ENCODE measurements around the gene MAGEB17. TPM values are rescaled to one million over a fixed set of nuclear protein-coding genes. Genes with fewer than 3 reads are reported as not detected.
A peak's percentile ranks its signal among the peaks of the same experiment; 100 is the strongest.
"Not testable (repeated sequence)": the region's sequence is repeated elsewhere in the genome, so short reads cannot be mapped to it uniquely, and the experiment has no call there.

Gene MAGEB17, protein sequence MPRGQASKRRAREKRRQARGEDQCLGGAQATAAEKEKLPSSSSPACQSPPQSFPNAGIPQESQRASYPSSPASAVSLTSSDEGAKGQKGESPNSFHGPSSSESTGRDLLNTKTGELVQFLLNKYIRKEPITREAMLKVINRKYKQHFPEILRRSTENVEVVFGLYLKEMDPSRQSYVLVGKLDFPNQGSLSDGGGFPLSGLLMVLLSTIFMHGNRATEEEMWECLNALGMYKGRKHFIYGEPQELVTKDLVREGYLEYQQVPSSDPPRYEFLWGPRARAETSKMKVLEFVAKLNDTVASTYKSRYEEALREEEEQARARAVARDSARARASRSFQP
- 0.55 TPM for polyA plus RNA-seq (2013, experiment 1 of 2; ENCODE audit: insufficient read length)
- polyA plus RNA-seq (2013, experiment 2 of 2; ENCODE audit: insufficient read length): 0.51 TPM

DNA sequence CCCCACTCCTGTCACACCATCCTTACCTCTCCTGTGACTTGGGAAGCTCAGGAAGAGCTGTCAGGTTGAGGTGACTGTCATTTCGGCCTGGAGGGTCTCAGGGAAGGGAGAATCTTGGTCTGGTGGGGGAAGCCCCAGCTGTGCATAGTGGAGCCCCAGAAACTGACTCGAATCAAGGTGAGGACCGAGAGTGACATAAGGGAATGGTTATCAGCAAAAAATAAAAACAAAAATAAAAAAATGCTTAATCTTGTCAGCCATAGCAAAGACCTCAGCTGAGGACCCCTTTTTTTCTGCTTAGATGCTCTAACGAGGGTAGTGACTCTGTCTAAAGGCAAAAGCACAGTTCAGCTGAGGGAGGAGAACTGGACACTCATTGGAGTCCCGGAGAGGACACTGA, at the start of gene MAGEB17:
TSS of gene MAGEB17 (plus strand) at position 301 of the 400 bp plus-strand sequence. CDS start 2,902 bp downstream, outside the sequence.
- DNase-seq: no peak

DNA sequence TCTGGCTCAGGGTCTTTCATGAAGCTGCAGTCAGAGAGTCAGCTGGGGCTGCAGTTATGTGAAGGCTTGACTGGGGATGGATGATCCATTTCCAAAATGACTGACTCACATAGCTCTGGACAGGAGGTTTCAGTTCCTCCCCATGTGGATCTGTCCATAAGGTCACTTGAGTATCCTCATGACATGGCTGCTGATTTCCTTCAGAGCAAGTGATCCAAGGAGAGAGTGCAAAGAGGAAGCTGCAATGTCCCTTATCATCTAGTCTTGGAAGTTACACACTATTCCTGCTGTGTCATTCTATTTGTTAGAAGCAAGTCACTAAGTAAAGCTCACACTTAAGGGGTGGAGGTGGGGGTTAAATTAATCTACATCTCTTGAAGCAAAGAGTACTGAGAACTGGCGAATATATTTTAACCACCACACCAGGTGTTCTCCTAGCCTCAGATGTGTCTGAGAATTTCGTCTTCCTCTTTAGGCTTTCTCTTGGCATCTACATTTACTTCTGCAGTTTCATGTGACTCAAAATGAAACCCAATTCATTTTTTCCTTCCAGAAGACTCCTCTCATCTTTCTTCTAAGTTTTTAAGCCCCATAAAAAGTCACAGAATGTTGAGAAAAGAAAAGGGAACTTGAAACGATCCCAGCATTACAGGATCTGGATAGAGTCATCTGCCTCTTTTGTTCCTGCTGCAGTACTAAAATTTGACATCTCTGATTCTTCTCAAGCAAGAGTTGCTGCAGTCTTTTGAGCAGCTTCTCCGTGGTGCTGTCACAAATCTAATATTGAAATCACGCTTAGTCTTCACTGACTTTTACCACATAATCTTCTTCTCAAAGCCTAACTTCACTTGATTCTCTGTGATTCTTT, 47.7 kb upstream of the MAGEB17 start:
- no peak for DNase-seq

DNA sequence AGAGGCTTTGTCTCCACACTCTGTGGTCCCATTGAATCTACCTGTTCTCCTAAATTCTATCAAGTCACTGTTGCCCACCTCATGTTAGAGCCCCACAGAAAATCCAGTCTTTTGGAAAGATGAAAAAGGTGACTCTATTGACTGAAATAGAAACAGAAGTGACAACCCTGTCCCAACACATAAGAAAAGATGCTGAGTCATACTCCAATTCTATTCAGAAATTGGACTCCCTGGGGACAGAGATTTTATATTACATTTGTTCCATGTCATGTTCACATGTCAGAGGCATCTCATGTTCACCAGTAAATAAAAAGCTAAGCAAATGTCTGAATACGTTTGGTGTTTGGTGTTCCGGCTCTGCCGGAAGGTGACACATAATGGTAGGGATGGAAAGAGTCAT, 46.9 kb upstream of the MAGEB17 start:
- no peak for DNase-seq

DNA sequence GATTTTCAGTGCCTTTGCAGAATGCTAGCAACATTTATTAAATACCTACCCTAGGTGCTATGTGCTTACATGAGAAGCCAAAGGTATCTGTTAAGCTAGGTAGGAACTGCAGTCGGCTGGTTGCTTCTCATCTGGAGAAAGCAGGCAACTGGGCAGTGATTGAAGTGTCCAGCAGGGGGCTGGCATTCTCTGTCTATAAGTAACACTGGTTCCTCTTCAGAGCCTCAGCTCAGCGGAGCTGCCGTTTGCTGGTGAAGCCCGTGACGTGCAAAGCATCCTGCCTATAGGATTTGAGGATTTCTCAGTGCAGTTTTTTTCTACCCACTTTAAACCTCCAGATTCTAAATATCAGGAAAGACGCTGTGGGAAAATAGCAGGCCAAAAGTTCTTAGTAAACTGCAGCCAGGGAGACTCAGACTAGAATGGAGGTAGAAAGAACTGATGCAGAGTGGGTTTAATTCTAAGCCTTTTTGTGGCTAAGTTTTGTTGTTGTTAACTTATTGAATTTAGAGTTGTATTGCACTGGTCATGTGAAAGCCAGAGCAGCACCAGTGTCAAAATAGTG, 44.0 kb upstream of the MAGEB17 start, which contains the start of gene GRPR:
TSS of gene GRPR (plus strand) at position 344 of the 565 bp plus-strand sequence. CDS start 389 bp downstream, outside the sequence.
- DNase-seq: peak; percentile 89

DNA sequence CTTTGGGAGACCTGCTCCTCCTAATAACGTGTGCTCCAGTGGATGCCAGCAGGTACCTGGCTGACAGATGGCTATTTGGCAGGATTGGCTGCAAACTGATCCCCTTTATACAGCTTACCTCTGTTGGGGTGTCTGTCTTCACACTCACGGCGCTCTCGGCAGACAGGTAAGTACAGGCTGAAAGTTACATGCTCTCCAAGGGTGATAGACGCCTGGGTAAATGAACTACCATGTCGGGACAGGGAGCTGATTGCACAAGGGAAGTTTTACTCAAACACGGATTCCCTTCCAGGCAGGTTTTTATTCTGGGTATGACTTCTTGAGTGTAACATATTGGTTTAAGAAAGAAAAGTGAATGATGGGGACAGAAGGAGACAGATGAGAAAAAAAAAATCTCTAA, 43.1 kb upstream of the MAGEB17 start:
- DNase-seq: no peak

DNA sequence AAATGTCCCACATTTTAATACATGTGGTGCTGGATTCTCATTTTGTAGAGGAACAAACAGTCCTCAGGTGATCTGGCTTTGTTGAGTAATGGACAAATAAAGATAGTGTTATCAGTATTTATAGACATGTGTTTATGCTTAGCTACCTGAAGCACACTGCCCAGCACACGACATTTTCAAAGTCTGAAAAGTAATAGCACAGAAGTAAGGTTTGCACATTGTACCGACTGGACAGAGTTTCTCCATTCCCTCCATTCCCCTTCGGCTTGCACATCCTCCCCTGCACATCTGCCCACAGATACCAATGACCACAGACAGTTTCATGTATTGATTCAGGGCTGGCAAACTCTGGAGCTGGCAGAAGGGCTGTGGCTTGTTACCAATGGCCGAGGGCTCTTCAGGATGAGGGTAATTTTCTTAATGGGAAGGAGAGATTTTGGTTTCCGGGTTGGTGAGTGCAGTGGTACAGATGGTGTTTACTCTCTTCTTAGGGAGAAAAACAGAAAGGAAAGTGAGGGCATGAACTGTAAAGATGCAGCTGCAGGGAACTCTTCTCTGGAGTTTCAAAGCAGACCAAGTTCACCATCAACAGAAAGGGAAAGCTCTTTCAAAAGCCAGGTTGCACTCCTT, 41.6 kb upstream of the MAGEB17 start:
- no peak for DNase-seq

DNA sequence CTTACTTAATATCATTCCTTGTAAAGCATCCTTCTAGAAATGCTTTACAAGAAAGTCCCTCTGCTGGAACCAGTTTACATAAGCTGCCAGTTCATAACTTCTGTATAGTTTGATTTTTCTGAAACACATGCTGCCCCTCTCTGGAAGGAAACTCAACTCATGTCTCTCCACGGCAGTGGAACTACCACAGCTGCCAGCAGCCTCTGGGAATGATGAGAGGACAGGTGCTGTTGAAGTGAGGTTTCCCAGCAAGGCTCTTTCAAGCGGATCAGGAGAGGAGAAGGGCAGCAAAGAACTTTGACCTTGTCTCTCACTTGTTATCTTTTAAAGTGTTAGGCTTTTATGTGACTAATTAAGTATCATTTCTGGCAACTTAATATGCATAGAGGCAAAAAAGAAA, 36.6 kb upstream of the MAGEB17 start:
- DNase-seq: no peak

DNA sequence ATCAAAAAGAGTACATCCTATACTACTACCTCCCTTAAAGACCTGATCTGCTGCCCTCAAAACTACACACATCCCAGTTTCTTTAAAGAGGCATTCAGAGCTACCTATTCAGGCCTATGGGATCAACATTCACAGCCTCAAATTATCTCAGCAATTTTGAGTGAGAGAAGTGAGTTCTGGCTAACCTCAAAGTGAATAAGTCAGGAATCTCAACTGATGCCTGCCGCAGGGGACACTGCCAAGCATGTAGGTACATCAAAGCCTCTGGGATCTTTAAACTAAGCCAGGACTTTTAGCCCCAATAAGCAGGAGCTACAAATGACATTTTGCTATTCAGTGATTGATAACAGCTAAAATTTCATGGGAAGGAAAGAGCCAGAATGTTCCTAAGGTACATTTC, 32.3 kb upstream of the MAGEB17 start:
- DNase-seq: no peak

DNA sequence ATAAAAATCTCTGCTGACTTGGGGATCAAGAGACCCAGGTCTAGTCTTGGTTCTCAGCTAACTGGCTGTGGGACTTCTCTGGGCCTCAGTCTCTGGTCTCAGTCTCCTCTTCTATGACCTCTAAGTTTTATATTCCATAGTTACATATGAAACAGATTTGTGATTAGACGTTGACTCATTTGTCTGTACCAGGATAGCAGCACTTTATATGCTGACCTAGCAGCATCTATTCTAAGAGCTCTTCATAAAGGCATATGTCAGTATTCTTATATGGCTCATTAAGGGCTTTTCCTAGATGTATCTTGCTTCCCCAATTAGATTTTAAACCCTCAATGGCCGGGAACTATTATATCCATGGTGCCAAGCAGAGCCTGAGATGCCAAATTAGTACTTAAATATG, 31.2 kb upstream of the MAGEB17 start:
- DNase-seq: no peak

DNA sequence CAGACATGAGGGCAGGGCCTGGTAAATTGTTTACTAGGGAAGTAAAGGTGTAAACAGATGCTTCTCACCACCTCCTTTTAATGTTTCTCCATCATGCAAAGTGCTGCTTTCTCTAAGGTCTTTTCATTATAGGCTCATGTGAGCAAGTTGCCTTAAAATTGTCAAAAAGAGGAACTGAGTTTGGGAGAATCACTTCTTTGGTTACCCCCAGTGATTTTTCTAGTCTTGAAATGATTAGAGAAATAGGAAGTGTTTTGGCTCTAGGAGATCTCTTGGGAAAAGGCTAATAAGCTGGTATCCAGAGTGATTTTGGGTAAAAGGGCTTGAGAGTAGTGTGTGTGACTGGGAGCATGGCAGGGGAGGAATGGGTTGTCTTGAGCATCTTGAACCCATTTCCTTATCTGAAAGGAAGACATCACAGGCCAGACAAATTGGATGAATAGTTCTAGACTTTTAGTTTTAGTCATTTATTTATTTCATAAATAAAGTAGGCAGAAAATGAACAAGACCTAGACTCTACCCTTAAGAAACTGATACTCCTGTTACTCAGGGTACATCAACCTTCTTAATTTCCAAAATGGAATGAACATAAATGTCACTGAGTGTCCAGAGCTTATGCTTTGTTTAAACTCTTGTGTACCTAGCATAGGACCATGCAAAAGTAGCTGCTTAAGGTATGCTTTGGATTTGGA, 29.7 kb upstream of the MAGEB17 start:
- no peak for DNase-seq

DNA sequence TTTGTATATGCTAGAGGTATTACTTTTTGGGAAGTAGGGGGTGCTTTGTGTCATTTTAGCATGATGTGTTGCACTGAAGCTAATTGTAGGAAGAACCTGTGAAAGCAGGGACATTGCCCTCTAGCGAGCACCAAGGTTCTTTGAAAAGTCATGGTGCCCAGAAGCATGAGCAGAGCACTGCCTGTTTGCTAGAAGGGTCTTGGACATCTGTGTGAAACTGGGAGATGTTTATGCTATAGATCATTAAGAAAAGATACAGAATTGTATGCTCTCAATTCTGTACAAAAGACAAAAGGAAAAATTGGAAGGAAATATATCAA, 29.2 kb upstream of the MAGEB17 start:
- DNase-seq: no peak

DNA sequence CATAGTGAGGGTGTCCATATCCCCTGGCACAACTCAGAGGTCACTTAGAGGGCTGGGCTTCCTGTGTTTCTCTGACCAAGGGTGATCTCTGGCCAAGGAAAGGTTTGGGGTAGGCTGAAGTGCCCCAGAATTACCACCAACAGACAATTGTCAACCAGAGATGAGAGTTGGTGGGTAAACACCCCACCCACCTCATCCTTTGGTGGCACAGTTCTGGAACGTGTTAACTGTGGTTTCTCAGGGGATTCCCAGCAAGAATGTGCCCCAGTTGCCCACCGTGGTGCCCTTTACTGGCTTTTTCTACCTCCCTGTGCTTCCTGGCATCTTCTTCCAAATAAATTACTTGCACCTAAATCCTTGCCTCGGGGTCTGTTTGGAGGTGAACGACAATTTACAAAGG, 26.8 kb upstream of the MAGEB17 start:
- DNase-seq: no peak

DNA sequence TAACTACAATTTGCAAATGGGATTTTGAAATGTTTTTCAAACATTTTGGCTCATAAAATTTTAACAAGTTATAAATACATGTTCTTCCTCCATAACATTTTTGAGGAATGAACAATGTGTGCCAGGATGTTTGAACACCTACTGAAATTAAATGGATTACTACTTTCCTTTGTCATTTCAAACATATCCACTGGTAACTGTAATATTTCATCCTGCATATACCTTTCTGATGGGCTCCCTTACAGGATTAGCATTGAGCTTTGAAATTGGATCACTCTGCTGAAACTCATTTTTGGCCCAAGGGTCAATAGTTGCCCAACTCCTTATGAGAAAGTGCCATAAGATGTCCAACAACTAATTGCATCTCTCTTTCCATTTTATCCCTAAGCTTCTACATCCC, 26.3 kb upstream of the MAGEB17 start:
- DNase-seq: no peak

DNA sequence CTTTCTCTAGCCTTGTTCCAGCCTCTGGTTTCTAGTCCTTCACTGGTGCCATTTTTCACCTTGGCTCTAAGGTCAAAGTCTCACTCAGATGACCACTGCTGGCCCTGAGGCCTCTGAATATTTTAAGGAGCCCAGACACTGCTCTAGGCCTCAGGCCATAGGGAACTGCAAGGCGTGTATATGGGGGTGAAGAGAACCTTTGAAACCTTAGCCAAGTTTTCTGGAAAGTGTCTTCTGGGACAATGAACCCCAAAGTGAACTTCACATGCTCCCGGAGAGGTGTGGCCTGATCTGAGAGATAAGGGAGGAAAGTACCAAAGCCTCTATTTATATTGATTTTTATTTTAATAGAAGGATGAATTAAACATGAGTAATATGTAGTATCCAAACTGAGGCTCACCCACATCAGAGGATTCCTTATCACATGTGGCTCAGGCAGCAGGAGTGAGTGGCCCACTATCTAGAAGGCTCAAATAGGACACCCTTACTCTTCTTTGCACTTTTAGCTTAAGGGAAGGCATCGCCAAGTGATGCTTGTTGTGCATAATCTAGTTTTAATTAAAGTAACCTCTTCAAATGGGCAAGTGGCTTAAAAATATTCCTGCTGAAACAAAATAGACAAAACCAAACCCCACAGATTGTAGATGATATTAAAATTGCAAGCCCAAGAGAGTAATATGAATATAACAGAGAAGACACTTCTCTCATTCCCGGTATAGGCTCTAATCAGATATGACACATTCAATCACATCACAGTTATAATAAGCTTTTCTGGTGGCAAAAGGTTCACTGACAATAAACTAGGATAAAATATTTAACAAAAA, 25.6 kb upstream of the MAGEB17 start:
- no peak for DNase-seq

DNA sequence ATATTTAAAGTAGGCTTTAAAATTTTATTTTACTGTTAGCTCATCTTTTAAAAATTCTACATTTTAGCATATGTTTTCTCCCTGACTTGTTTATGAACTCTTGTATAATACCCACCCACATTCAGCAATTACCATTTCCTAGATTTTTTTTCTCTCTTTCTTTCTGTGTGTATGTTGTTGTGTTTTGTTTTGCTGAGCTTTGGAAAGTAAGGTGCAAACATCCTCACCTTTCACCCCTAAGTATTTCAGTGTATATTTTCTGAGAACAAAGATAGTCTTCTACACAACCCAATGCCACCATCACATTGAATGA, 25.1 kb upstream of the MAGEB17 start:
- DNase-seq: no peak

DNA sequence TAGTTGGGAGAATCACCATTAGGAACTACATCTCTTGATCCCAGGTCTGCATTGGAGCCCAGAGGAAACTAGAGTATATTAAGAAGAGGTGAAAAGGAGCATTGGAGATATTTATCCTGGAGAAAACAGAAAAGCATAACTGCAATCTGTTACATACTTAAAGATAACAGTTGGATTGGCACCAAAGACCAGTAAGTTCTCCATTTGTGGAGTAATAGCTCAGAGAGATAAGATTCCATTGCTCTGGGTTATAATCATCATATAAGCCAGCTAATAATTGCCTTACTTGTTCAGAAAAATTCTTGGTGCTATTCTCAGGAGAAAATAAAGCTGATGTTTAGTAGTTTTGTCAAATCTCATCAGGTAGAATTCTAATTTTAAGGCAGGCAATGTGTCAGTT, 23.3 kb upstream of the MAGEB17 start:
- no peak for DNase-seq

DNA sequence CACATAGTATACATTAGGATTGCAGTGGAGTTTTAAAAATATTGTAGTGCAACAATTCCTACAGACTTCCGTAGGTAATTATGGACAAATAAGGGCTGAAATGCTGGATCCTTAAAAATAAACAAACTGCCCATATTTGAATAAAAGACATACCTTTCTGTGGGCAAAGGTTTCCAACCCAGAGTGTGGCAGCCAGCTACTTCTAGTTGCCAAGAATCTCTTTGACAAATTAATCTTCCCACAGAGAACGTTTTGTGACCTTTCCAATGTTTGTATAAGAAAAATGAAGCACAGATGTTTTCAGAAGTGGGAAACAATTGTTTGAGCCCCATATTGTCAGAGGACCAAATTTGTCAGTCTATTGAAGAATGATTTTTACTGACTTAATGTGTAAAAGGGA, 22.9 kb upstream of the MAGEB17 start:
- DNase-seq: no peak

DNA sequence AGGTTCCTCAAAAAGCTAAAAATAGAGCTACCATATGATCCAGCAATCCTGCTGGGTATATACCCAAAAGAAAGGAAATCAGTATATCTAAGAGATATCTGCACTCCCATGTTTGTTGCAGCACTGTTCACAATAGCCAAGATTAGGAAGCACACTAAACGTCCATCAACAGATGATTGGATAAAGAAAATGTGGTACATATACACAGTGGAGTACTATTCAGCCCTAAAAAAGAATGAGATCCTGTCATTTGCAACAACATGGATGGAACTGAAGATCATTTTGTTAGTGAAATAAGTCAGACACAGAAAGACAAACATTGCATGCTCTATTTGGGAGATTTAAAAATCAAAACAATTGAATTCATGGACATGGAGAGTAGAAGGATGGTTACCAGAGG, 22.2 kb upstream of the MAGEB17 start:
- DNase-seq: not testable (repeated sequence)

DNA sequence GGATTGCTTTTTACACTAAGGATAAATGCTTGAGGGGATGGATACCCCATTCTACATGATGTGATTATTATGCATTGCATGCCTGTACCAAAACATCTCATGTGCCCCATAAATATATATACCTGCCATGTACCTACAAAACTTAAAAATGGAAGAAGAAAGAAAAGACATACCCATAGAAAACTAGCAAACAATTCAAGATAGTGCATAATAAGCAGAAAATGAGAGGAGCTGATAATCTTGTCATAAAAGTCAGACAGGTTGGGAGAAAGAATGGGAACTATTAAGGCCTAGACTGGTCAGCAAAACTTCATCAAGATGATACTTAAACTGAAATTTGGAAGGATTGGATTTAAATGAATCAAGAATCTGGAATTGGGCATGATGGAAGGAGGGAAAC, 21.6 kb upstream of the MAGEB17 start:
- DNase-seq: no peak

DNA sequence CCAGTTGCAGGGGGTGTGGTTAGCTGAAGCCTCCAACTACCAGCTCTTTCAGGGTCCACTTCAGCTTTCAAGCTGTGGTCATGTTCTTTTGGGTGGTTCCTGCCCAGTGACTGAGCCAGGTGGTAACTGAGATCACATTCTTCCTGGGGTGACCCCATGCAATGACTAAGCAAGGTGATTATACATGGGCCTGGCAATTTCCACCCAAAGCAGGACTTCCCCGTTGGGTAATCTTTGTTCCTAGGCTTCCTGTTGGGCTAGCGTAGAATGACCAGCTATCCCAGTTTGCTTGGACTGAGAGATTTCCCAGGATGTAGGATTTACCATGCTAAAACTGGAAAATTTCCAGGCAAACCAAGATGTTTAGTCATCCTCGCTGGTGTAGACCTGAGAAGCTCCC, 18.4 kb upstream of the MAGEB17 start:
- DNase-seq: no peak

DNA sequence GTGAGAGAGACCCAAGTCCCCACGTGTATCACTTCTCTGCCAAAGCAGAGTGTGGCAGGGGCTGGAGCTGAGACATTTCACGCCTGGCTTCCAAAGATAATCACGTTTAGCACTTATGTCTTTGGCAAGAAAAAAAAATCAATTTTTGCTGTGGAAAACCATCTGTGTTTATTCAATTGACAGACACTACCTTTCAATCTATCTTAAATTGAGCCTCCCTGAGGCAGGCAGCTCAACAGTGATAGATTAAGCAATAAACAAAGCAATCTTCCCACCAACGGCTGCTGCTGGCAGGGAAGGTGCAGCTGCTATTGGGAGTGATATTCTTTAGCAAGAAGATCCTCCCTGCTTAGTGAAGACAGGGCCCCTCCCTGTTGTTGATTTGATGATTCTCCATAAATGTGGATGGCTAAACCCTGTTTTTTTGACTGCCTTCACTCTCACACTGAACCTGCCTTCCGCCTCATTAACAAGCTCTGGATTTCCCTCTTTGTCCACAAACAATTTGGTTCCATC, 11.6 kb upstream of the MAGEB17 start:
- no peak for DNase-seq

Measured in fibroblast of skin of abdomen (primary cell).